Tibial nerve (tissue), 4 donors: ENCODE results near the gene NAB2. TPM values are rescaled to one million over a fixed set of nuclear protein-coding genes. Genes with fewer than 3 reads are reported as not detected.

ENCODE experiments used
- DNase-seq, 2 donors: peaks; one replicate each; pipeline ENCODE4 v3.0.0-alpha.2; 2019; ENCODE audit warnings: low spot score in 2 of 2
- H3K27ac ChIP-seq, 4 donors: fragments of 200-600 bp; sonication (generic) in 3 of 4; one replicate each; pipeline ENCODE4 v1.5.1; 2017 to 2019; ENCODE audit warnings: mild to moderate bottlenecking in 1 of 4
- H3K27me3 ChIP-seq, 2 donors: fragments of 200-600 bp; sonication (generic) in 1 of 2; one replicate each; pipeline versions ENCODE4 v1.5.1 to v1.6.0; 2017 to 2019
- H3K36me3 ChIP-seq, 3 donors: fragments of 200-600 bp; sonication (generic); one replicate each; pipeline ENCODE4 v1.5.1; 2018 to 2019
- H3K4me1 ChIP-seq, 4 donors: fragments of 200-600 bp; sonication (generic) in 3 of 4; one replicate each; pipeline ENCODE4 v1.5.1; 2017 to 2019
- H3K4me3 ChIP-seq, 4 donors: fragments of 200-600 bp; sonication (generic) in 3 of 4; one replicate each; pipeline ENCODE4 v1.5.1; 2017 to 2019; ENCODE audit warnings: mild to moderate bottlenecking in 1 of 4, moderate library complexity in 1 of 4
- H3K9me3 ChIP-seq, 4 donors: fragments of 200-600 bp; sonication (generic) in 3 of 4; one replicate each; pipeline ENCODE4 v1.5.1; 2017 to 2019
- CTCF ChIP-seq, 5 experiments: fragments of 200-600 bp in 3 of 5; fragments of 450-650 bp in 2 of 5; sonication (generic) in 3 of 5; IDR thresholded peaks; one replicate each; pipeline ENCODE4 v1.5.1; 2016 to 2019; ENCODE audit warnings: antibody characterized with exemption in 5 of 5, mild to moderate bottlenecking in 3 of 5, moderate library complexity in 2 of 5
- EP300 ChIP-seq, 2 donors: sonication (generic); formaldehyde crosslinking; IDR thresholded peaks; one replicate each; pipeline ENCODE4 v1.6.1; 2017; ENCODE audit warnings: antibody characterized with exemption in 2 of 2, mild to moderate bottlenecking in 1 of 2
- POLR2A ChIP-seq, 2 donors: fragments of 450-650 bp; IDR thresholded peaks; one replicate each; pipeline ENCODE4 v1.6.1; 2017; ENCODE audit warnings: antibody characterized with exemption in 2 of 2, mild to moderate bottlenecking in 2 of 2, moderate library complexity in 2 of 2
- WGBS, 2 donors: methylation state at CpG; one replicate each; pipeline ENCODE4 v1.1.5; 2018; 5-methylcytosine and 5-hydroxymethylcytosine counted together
- total RNA-seq, 4 donors: library from RNA; depleted of rRNA; stranded (reverse); fragments of >200 nt; gene quantifications; one replicate each; pipeline ENCODE4 v1.1.0, GENCODE V29; 2016

The NAB2 gene
- total RNA-seq, 4 donors from 2014 or later: 29.3 to 42.2 (median 38.6) TPM

- H3K27me3 ChIP-seq: no peaks in the 10 kb centered on the region
- H3K36me3 ChIP-seq: peaks cover 0 to 92% (median 11%) of the 10 kb centered on the region in 3 donors
- no peak overlapping the region for H3K4me3 ChIP-seq
- TF ChIP-seq POLR2A (IDR thresholded peaks at IDR 0.05): no peak
- no peak for TF ChIP-seq EP300 (IDR thresholded peaks at IDR 0.05)
- TF ChIP-seq CTCF (IDR thresholded peaks at IDR 0.05): no peak
- H3K4me1 ChIP-seq: peaks cover 0 to 98% (median 54%) of the 10 kb centered on the region in 4 donors
- DNase-seq: no peak
- H3K27ac ChIP-seq: peak overlapping the region in 3 of 4 donors; percentile 65 to 85 (median 83)
- 34 to 49% methylated on average over 9 of the region's 9 CpGs for WGBS, 2 donors
- no peaks in the 10 kb centered on the region for H3K9me3 ChIP-seq
Observed at GRCh38 chr12:57142121-57142520, 53.2 kb downstream of the NAB2 start.

- 19 to 42% methylated on average over 7 of the region's 7 CpGs for WGBS, 2 donors
- peak overlapping the region; percentile 51 to 85 (median 74) for H3K27ac ChIP-seq
- TF ChIP-seq EP300 (IDR thresholded peaks at IDR 0.05) (no peak), CTCF (IDR thresholded peaks at IDR 0.05) (no peak), POLR2A (IDR thresholded peaks at IDR 0.05) (no peak)
- H3K36me3 ChIP-seq: peaks cover 0 to 96% (median 11%) of the 10 kb centered on the region in 3 donors
- H3K9me3 ChIP-seq: no peaks in the 10 kb centered on the region
- H3K27me3 ChIP-seq: no peaks in the 10 kb centered on the region
- no peak for DNase-seq
- no peak overlapping the region for H3K4me3 ChIP-seq
- peaks cover 0 to 98% (median 54%) of the 10 kb centered on the region in 4 donors for H3K4me1 ChIP-seq
Observed at GRCh38 chr12:57142727-57143126, 53.8 kb downstream of the NAB2 start.

- Histone ChIP-seq H3K27me3 (no peaks in the 10 kb centered on the region), H3K4me1 (peaks cover 0 to 98% (median 54%) of the 10 kb centered on the region in 4 donors), H3K36me3 (peaks cover 0 to 91% (median 11%) of the 10 kb centered on the region in 3 donors), H3K9me3 (no peaks in the 10 kb centered on the region), H3K27ac (peak overlapping the region; percentile 51 to 85 (median 74)), H3K4me3 (no peak overlapping the region)
- 50 to 71% methylated on average over 4 of the region's 4 CpGs for WGBS, 2 donors
- TF ChIP-seq EP300 (IDR thresholded peaks at IDR 0.05) (no peak), POLR2A (IDR thresholded peaks at IDR 0.05) (no peak), CTCF (IDR thresholded peaks at IDR 0.05) (no peak)
- DNase-seq: no peak
Observed at GRCh38 chr12:57143454-57143853, 54.5 kb downstream of the NAB2 start.

Other genes starting within 250 kb of the NAB2 start
- not detected for gene SDR9C7, start 154.7 kb upstream of the NAB2 start, total RNA-seq
- 1 to 10 TPM in 3 of 4 donors, not detected in 1; 1.5 to 1.8 (median 1.7) TPM for gene RDH16, start 131.5 kb upstream of the NAB2 start, total RNA-seq
- 1 to 10 TPM; 3.6 to 6.8 (median 5.4) TPM for gene ZBTB39, start 82.6 kb upstream of the NAB2 start, total RNA-seq
- gene TAC3, start 72.6 kb upstream of the NAB2 start, total RNA-seq: not detected
- under 1 TPM in 2 of 4 donors, not detected in 2; 0.30 to 0.59 TPM for gene MYO1A, start 39.0 kb upstream of the NAB2 start, total RNA-seq
- gene NEMP1, start 10.3 kb upstream of the NAB2 start, total RNA-seq: 10 to 100 TPM in 1 of 4 donors, 1 to 10 TPM in 3; 4.8 to 10.2 (median 6.6) TPM
- gene STAT6, start 22.2 kb downstream of the NAB2 start, total RNA-seq: 100 to 1,000 TPM; 140 to 247 (median 183) TPM
- gene LRP1, start 39.4 kb downstream of the NAB2 start, total RNA-seq: 100 to 1,000 TPM; 410 to 653 (median 527) TPM
- gene LRP1-AS, start 58.5 kb downstream of the NAB2 start, total RNA-seq: not detected
- 1 to 10 TPM in 1 of 4 donors, not detected in 3; 4.2 TPM for gene NXPH4, start 127.7 kb downstream of the NAB2 start, total RNA-seq
- 10 to 100 TPM; 18.4 to 77.3 (median 32.6) TPM for gene SHMT2, start 140.6 kb downstream of the NAB2 start, total RNA-seq
- gene STAC3, start 162.1 kb downstream of the NAB2 start, total RNA-seq: 1 to 10 TPM in 3 of 4 donors, not detected in 1; 1.7 to 5.0 (median 3.6) TPM